Measurements from ENCODE around the gene VPS50.

- TF ChIP-seq POLR2AphosphoS5 (IDR thresholded peaks at IDR 0.05; ENCODE audit: low read depth, low read length) (no peak), POLR2A (IDR thresholded peaks at IDR 0.05; ENCODE audit: low read depth, low read length) (no peak), TAF1 (IDR thresholded peaks at IDR 0.05; ENCODE audit: low read depth, low read length) (no peak), SPI1 (IDR thresholded peaks at IDR 0.05; ENCODE audit: low read depth, low read length) (no peak)
Observed at GRCh38 chr7:93202594-93203250, 29.4 kb upstream of the VPS50 start.
